HepG2 (cell line): ENCODE measurements around the gene C2orf74. TPM values are rescaled to one million over a fixed set of nuclear protein-coding genes. Genes with fewer than 3 reads are reported as not detected.

Experiments used
- AGO2 ChIP-seq: fragments of 200-400 bp; formaldehyde crosslinking; optimal IDR thresholded peaks from 2 replicates; pipeline ENCODE3; 2017; ENCODE audit warnings: mild to moderate bottlenecking, low read depth, low read length, moderate library complexity
- CAMTA2 ChIP-seq: sonication (generic); formaldehyde crosslinking; IDR thresholded peaks from 2 replicates; pipeline ENCODE4 v1.4.0; 2020; ENCODE audit warnings: mild to moderate bottlenecking, missing genetic modification reagents, borderline replicate concordance
- GZF1 ChIP-seq: sonication (generic); formaldehyde crosslinking; IDR thresholded peaks from 2 replicates; pipeline ENCODE4 v1.5.1; 2020; ENCODE audit warnings: mild to moderate bottlenecking, missing genetic modification reagents
- HNRNPH1 ChIP-seq: fragments of 200-400 bp; formaldehyde crosslinking; optimal IDR thresholded peaks from 2 replicates; pipeline ENCODE3; 2017; ENCODE audit warnings: mild to moderate bottlenecking, low read depth, low read length
- ZBTB20 ChIP-seq: sonication (generic); formaldehyde crosslinking; IDR thresholded peaks from 2 replicates; pipeline ENCODE4 v1.8.1; 2023; ENCODE audit warnings: missing genetic modification reagents, low read depth, mild to moderate bottlenecking, borderline replicate concordance
- ZNF235 ChIP-seq: sonication (generic); formaldehyde crosslinking; IDR thresholded peaks from 2 replicates; pipeline ENCODE4 v1.8.1; 2023; ENCODE audit warnings: mild to moderate bottlenecking, missing genetic modification reagents, borderline replicate concordance
- ZNF569 ChIP-seq: sonication (generic); formaldehyde crosslinking; IDR thresholded peaks from 2 replicates; pipeline ENCODE4 v1.5.0; 2020; ENCODE audit warnings: mild to moderate bottlenecking, missing genetic modification reagents, moderate library complexity, borderline replicate concordance
- ZNF737 ChIP-seq: sonication (generic); formaldehyde crosslinking; IDR thresholded peaks from 2 replicates; pipeline ENCODE4 v1.5.0; 2020; ENCODE audit warnings: missing genetic modification reagents, mild to moderate bottlenecking, borderline replicate concordance
- polyA plus RNA-seq, 8 experiments: library from polyadenylated mRNA; depleted of rRNA in 3 of 8; stranded (reverse) in 7 of 8; unstranded in 1 of 8; fragments of >200 nt; fragmentation: Illumina TruSeq in 4 of 8; extraction: Trizol in 4 of 8; gene quantifications; 2 replicates each; pipeline versions ENCODE4 v1.2.1 to v1.2.3, GENCODE V29; 2011 to 2016; ENCODE audit warnings: low read depth in 4 of 8, missing spikeins in 1 of 8, mixed read lengths in 1 of 8; ENCODE audit not compliant: insufficient read depth in 1 of 8
- total RNA-seq, 5 experiments: library from RNA; depleted of rRNA; stranded (reverse); fragments of >200 nt; fragmentation: Illumina TruSeq; extraction: Trizol; gene quantifications; 2 replicates each; pipeline ENCODE4 v1.2.3, GENCODE V29; 2016; ENCODE audit warnings: low read depth in 1 of 5
- TF ChIP-seq, protein P1 (sequence below): sonication (generic); formaldehyde crosslinking; IDR thresholded peaks from 2 replicates; pipeline ENCODE4 v1.4.0; 2020; ENCODE audit warnings: missing genetic modification reagents
- TF ChIP-seq, protein P2 (sequence below): sonication (generic); formaldehyde crosslinking; IDR thresholded peaks from 2 replicates; pipeline ENCODE4 v1.4.0; 2020; ENCODE audit warnings: missing genetic modification reagents, borderline replicate concordance
- TF ChIP-seq, protein P3 (sequence below): sonication (generic); formaldehyde crosslinking; IDR thresholded peaks from 2 replicates; pipeline ENCODE4 v1.4.0; 2020; ENCODE audit warnings: mild to moderate bottlenecking, missing genetic modification reagents, borderline replicate concordance
- TF ChIP-seq, protein P4 (sequence below): IDR thresholded peaks from 2 replicates; pipeline ENCODE4 v1.6.1; 2016; ENCODE audit warnings: missing compliant biosample characterization, missing genetic modification reagents, borderline replicate concordance
- TF ChIP-seq, protein P5 (sequence below): sonication (generic); formaldehyde crosslinking; IDR thresholded peaks from 2 replicates; pipeline ENCODE4 v1.5.1; 2020; ENCODE audit warnings: mild to moderate bottlenecking, missing genetic modification reagents, moderate library complexity

C2orf74 gene
- total and polyA plus RNA-seq, 2 of the 13 experiments (the other 11 are each of a cell fraction or from before 2014, with no cell fraction given) = 10.6 to 13.8 TPM

DNA sequence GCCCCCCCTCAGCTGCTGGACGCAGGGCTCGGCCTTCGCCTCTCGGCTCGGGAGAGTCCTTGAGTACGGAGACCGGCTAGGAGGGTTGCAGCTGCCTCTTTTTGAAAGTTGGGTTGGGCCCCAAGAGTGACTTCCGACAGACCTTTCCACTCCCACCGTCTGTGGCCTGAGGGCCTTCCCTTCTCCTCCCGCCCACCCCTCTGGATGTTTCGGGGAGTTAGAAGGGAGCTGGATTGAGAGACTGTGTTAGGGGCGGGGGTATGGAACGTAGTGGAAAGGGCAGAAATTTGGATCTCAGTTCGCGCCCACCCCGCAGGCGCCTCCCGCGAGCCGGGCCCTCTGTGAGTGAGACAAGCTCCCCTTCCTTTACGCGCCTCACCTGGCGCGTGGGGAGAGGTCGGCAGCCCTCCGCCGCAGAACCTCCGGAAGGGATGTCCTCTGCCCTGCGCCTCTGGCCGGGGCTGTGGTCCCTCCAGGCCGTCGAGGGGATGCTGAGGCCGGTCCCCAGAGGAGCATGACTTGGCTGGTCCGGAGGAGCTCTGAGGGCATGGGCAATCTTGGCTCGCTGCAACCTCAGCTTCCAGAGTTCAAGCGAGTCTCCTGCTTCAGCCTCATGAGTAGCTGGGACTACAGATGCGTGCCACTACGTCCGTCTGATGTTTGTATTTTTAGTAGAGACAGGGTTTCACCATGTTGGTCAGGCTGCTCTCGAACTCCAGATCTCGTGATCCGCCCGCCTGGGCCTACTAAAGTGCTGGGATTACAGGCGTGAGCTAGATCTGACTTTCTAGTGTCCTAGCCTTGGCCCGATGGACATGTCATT lies 15.9 kb downstream of the C2orf74 start (continued):
- TF ChIP-seq, protein P1, sequence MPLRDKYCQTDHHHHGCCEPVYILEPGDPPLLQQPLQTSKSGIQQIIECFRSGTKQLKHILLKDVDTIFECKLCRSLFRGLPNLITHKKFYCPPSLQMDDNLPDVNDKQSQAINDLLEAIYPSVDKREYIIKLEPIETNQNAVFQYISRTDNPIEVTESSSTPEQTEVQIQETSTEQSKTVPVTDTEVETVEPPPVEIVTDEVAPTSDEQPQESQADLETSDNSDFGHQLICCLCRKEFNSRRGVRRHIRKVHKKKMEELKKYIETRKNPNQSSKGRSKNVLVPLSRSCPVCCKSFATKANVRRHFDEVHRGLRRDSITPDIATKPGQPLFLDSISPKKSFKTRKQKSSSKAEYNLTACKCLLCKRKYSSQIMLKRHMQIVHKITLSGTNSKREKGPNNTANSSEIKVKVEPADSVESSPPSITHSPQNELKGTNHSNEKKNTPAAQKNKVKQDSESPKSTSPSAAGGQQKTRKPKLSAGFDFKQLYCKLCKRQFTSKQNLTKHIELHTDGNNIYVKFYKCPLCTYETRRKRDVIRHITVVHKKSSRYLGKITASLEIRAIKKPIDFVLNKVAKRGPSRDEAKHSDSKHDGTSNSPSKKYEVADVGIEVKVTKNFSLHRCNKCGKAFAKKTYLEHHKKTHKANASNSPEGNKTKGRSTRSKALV = 0 out of 2 replicates have a peak, but pooled peaks have one; percentile 32
- TF ChIP-seq ZNF569 (CRISPR knock-in tag) (no peak), HNRNPH1 (peak; percentile 72), ZNF235 (0 out of 2 replicates have a peak, but pooled peaks have one; percentile 17), ZBTB20 (CRISPR knock-in tag) (no peak), GZF1 (CRISPR knock-in tag) (no peak), ZNF737 (no peak), AGO2 (peak; percentile 92), CAMTA2 (CRISPR knock-in tag) (no peak)
- TF ChIP-seq, protein P2, sequence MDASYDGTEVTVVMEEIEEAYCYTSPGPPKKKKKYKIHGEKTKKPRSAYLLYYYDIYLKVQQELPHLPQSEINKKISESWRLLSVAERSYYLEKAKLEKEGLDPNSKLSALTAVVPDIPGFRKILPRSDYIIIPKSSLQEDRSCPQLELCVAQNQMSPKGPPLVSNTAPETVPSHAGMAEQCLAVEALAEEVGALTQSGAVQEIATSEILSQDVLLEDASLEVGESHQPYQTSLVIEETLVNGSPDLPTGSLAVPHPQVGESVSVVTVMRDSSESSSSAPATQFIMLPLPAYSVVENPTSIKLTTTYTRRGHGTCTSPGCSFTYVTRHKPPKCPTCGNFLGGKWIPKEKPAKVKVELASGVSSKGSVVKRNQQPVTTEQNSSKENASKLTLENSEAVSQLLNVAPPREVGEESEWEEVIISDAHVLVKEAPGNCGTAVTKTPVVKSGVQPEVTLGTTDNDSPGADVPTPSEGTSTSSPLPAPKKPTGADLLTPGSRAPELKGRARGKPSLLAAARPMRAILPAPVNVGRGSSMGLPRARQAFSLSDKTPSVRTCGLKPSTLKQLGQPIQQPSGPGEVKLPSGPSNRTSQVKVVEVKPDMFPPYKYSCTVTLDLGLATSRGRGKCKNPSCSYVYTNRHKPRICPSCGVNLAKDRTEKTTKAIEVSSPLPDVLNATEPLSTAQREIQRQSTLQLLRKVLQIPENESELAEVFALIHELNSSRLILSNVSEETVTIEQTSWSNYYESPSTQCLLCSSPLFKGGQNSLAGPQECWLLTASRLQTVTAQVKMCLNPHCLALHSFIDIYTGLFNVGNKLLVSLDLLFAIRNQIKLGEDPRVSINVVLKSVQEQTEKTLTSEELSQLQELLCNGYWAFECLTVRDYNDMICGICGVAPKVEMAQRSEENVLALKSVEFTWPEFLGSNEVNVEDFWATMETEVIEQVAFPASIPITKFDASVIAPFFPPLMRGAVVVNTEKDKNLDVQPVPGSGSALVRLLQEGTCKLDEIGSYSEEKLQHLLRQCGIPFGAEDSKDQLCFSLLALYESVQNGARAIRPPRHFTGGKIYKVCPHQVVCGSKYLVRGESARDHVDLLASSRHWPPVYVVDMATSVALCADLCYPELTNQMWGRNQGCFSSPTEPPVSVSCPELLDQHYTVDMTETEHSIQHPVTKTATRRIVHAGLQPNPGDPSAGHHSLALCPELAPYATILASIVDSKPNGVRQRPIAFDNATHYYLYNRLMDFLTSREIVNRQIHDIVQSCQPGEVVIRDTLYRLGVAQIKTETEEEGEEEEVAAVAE (CRISPR knock-in tag) = no peak
- TF ChIP-seq, protein P3, sequence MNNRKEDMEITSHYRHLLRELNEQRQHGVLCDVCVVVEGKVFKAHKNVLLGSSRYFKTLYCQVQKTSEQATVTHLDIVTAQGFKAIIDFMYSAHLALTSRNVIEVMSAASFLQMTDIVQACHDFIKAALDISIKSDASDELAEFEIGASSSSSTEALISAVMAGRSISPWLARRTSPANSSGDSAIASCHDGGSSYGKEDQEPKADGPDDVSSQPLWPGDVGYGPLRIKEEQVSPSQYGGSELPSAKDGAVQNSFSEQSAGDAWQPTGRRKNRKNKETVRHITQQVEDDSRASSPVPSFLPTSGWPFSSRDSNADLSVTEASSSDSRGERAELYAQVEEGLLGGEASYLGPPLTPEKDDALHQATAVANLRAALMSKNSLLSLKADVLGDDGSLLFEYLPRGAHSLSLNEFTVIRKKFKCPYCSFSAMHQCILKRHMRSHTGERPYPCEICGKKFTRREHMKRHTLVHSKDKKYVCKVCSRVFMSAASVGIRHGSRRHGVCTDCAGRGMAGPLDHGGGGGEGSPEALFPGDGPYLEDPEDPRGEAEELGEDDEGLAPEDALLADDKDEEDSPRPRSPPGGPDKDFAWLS (CRISPR knock-in tag) = no peak
- TF ChIP-seq, protein P4, sequence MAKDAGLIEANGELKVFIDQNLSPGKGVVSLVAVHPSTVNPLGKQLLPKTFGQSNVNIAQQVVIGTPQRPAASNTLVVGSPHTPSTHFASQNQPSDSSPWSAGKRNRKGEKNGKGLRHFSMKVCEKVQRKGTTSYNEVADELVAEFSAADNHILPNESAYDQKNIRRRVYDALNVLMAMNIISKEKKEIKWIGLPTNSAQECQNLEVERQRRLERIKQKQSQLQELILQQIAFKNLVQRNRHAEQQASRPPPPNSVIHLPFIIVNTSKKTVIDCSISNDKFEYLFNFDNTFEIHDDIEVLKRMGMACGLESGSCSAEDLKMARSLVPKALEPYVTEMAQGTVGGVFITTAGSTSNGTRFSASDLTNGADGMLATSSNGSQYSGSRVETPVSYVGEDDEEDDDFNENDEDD (CRISPR knock-in tag) = 0 out of 2 replicates have a peak, but pooled peaks have one; percentile 9
- TF ChIP-seq, protein P5, sequence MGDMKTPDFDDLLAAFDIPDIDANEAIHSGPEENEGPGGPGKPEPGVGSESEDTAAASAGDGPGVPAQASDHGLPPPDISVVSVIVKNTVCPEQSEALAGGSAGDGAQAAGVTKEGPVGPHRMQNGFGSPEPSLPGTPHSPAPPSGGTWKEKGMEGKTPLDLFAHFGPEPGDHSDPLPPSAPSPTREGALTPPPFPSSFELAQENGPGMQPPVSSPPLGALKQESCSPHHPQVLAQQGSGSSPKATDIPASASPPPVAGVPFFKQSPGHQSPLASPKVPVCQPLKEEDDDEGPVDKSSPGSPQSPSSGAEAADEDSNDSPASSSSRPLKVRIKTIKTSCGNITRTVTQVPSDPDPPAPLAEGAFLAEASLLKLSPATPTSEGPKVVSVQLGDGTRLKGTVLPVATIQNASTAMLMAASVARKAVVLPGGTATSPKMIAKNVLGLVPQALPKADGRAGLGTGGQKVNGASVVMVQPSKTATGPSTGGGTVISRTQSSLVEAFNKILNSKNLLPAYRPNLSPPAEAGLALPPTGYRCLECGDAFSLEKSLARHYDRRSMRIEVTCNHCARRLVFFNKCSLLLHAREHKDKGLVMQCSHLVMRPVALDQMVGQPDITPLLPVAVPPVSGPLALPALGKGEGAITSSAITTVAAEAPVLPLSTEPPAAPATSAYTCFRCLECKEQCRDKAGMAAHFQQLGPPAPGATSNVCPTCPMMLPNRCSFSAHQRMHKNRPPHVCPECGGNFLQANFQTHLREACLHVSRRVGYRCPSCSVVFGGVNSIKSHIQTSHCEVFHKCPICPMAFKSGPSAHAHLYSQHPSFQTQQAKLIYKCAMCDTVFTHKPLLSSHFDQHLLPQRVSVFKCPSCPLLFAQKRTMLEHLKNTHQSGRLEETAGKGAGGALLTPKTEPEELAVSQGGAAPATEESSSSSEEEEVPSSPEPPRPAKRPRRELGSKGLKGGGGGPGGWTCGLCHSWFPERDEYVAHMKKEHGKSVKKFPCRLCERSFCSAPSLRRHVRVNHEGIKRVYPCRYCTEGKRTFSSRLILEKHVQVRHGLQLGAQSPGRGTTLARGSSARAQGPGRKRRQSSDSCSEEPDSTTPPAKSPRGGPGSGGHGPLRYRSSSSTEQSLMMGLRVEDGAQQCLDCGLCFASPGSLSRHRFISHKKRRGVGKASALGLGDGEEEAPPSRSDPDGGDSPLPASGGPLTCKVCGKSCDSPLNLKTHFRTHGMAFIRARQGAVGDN = peak; percentile 60
